Jurkat, Clone E6-1 (cell line): ENCODE results near the gene FGFBP3.

Source experiments
- DNase-seq: peaks from one replicate; pipeline ENCODE4 v3.0.0-alpha.2; 2011; ENCODE audit warnings: low read depth, low spot score
- H3K4me3 ChIP-seq: 2 replicates; pipeline ENCODE4 v1.5.1; 2011; ENCODE audit warnings: mild to moderate bottlenecking, low read length, control low read depth, moderate library complexity

The FGFBP3 gene

DNA sequence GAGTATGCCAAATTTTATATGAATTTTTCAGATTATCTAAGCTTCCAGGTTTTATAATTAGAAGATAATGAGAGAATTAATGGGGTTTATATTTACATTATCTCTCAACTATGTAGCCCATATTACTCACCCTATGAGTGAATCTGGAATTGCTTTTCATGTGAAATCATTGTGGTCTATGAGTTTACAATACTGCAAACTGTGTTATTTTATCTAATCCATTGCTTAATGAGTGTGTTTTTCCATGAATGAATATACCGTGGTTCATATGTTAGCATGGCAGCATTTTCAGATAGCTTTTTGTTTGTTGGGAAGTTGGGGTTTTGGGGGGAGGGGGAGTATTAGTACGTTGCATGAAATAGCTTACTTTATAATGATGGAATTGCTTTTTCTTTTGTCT, 44.5 kb downstream of the FGFBP3 start:
- no peak for DNase-seq
- no peak overlapping the region for H3K4me3 ChIP-seq

DNA sequence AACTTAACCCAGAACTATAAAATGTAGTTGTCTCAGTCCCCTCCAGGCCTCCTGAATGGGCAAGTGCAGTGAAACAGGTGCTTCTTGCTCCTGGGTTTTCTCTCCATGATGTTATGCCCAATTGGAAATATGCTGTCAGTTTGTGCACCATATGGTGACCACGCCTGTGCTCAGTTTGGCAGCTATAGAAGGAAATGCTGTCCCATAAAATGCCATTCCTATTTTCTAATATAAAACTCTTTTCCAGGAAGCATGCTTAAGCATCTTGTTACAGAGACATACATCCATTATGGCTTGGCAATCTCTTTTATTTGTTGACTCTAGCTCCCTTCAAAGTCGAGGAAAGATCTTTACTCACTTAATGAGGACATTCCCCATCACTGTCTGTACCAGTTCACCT, 45.2 kb downstream of the FGFBP3 start:
- no peak for DNase-seq
- no peak overlapping the region for H3K4me3 ChIP-seq

GRCh38 chr10:91860885-91861284, 48.4 kb downstream of the FGFBP3 start:
- DNase-seq: no peak
- H3K4me3 ChIP-seq: no peak overlapping the region

DNA sequence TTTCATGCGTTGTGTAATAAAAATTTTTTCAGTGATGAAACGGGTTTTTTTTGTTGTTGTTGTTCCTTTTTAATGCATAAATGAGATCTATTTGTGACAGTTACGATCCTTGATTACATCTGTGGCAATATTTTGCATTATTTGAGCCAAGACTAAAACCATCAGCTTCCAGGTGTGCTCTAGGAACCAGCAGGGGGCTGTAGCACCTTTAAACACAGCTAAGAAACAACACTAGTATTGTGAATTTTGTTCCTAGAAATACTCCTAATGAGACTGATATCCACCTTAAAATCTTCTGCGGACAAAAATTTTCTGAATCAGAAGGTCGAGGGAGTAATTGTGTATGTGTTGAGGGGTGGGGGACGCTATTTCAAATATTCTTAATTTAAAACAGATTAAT, 52.6 kb downstream of the FGFBP3 start:
- DNase-seq: no peak
- H3K4me3 ChIP-seq: no peak overlapping the region
